Gastroesophageal sphincter (tissue), 4 donors: Measurements from ENCODE around the gene PRKG1. TPM values are rescaled to one million over a fixed set of nuclear protein-coding genes. Genes with fewer than 3 reads are reported as not detected.

Experiments used
- ATAC-seq: fragments of 150-250 bp; one replicate; pipeline ENCODE4 v1.9.1; 2016; ENCODE audit warnings: mild to moderate bottlenecking, moderate library complexity
- H3K27ac ChIP-seq, 4 donors: fragments of 200-600 bp; sonication (generic) in 3 of 4; 1 replicate in 3 of 4; 2 replicates in 1 of 4; pipeline ENCODE4 v1.5.1; 2016 to 2019
- H3K27me3 ChIP-seq: fragments of 200-600 bp; sonication (generic); one replicate; pipeline ENCODE4 v1.5.1; 2019
- H3K36me3 ChIP-seq, 2 donors: fragments of 200-600 bp; sonication (generic); one replicate each; pipeline ENCODE4 v1.5.1; 2019; ENCODE audit warnings: control low read depth in 1 of 2
- H3K4me1 ChIP-seq, 3 donors: fragments of 200-600 bp; sonication (generic); 1 replicate in 2 of 3; 2 replicates in 1 of 3; pipeline ENCODE4 v1.5.1; 2016 to 2019; ENCODE audit warnings: control low read depth in 2 of 3
- H3K4me3 ChIP-seq, 2 donors: fragments of 200-600 bp; sonication (generic); one replicate each; pipeline ENCODE4 v1.5.1; 2019; ENCODE audit warnings: mild to moderate bottlenecking in 1 of 2, moderate library complexity in 1 of 2
- H3K9me3 ChIP-seq, 3 donors: fragments of 200-600 bp; sonication (generic); one replicate each; pipeline ENCODE4 v1.5.1; 2017 to 2019; ENCODE audit warnings: control low read depth in 2 of 3
- EP300 ChIP-seq: sonication (generic); formaldehyde crosslinking; IDR thresholded peaks from one replicate; pipeline ENCODE4 v1.6.1; 2017; ENCODE audit warnings: antibody characterized with exemption, mild to moderate bottlenecking
- POLR2A ChIP-seq, 2 donors: fragments of 450-650 bp; IDR thresholded peaks; one replicate each; pipeline ENCODE4 v1.6.1; 2017; ENCODE audit warnings: antibody characterized with exemption in 2 of 2, mild to moderate bottlenecking in 2 of 2, moderate library complexity in 1 of 2
- POLR2AphosphoS5 ChIP-seq: sonication (generic); formaldehyde crosslinking; IDR thresholded peaks from one replicate; pipeline ENCODE4 v1.6.1; 2017; ENCODE audit warnings: antibody characterized with exemption
- WGBS, 2 donors: methylation state at CpG; one replicate each; pipeline ENCODE4 v1.1.5; 2018; ENCODE audit warnings: low coverage in 1 of 2; 5-methylcytosine and 5-hydroxymethylcytosine counted together
- total RNA-seq, 4 donors: library from RNA; depleted of rRNA; stranded (reverse); fragments of >200 nt; gene quantifications; one replicate each; pipeline ENCODE4 v1.1.0, GENCODE V29; 2016
- TF ChIP-seq, protein P1 (sequence below), 4 experiments: fragments of 200-600 bp in 2 of 4; fragments of 450-650 bp in 2 of 4; sonication (generic) in 1 of 4; IDR thresholded peaks; one replicate each; pipeline ENCODE4 v1.5.1; 2017 to 2019; ENCODE audit warnings: antibody characterized with exemption in 4 of 4, mild to moderate bottlenecking in 2 of 4, moderate library complexity in 2 of 4

Gene PRKG1
- total RNA-seq, 4 donors from 2014 or later: 27.5 to 73.2 (median 39.2) TPM

DNA sequence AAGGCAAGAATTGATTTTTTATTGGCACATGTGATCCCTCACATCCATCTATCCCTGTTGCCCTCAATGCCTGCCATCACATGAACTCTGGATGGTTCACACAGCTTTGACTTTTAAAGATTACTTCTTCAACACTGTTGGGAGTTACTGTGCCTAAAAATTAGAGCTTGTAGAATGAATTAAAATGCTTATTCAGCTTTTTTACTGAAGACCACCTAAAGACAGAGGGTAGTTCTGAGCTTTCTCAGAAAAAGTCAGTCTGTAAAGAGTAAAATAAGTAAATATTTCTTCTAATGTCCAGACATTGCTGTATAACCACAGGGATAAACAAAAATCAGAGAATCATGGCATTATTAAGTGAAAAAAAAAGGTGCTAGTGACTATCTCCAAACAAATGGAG lies 718.4 kb downstream of the PRKG1 start:
- no peak overlapping the region for H3K4me3 ChIP-seq
- peaks cover 0 to 13% (median 0%) of the 10 kb centered on the region in 3 donors for H3K9me3 ChIP-seq
- no peak overlapping the region for H3K27ac ChIP-seq
- H3K4me1 ChIP-seq: peaks cover 0 to 16% (median 0%) of the 10 kb centered on the region in 3 donors
- no peaks in the 10 kb centered on the region for H3K36me3 ChIP-seq
- ATAC-seq: no peak
- H3K27me3 ChIP-seq: no peaks in the 10 kb centered on the region
- TF ChIP-seq, protein P1, sequence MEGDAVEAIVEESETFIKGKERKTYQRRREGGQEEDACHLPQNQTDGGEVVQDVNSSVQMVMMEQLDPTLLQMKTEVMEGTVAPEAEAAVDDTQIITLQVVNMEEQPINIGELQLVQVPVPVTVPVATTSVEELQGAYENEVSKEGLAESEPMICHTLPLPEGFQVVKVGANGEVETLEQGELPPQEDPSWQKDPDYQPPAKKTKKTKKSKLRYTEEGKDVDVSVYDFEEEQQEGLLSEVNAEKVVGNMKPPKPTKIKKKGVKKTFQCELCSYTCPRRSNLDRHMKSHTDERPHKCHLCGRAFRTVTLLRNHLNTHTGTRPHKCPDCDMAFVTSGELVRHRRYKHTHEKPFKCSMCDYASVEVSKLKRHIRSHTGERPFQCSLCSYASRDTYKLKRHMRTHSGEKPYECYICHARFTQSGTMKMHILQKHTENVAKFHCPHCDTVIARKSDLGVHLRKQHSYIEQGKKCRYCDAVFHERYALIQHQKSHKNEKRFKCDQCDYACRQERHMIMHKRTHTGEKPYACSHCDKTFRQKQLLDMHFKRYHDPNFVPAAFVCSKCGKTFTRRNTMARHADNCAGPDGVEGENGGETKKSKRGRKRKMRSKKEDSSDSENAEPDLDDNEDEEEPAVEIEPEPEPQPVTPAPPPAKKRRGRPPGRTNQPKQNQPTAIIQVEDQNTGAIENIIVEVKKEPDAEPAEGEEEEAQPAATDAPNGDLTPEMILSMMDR (IDR thresholded peaks at IDR 0.05): no peak
- TF ChIP-seq POLR2A (IDR thresholded peaks at IDR 0.05) (no peak), EP300 (no peak), POLR2AphosphoS5 (no peak)

DNA sequence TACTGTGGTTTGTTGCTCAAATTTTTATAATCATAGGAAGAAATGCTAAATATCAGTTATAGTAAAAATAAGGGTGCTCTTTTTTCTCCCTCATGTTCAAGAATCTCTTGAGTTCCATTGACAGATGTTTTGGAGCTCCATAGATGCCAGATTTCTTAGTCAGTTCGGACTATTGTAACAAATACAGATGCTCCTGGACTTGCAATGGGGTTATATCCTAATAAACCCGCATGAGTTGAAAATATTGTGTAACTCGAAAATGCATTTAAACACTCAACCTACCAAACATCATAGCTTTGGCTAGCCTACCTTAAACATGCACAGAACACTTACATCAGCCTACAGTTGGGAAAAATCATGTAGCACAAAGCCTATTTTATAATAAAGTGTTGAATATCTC lies 725.8 kb downstream of the PRKG1 start:
- WGBS, 2 donors: 86 to 93% methylated on average over 2 to 3 of the region's 3 CpGs
- no peak for TF ChIP-seq EP300
- no peak for TF ChIP-seq POLR2A (IDR thresholded peaks at IDR 0.05)
- TF ChIP-seq POLR2AphosphoS5: no peak
- TF ChIP-seq, protein P1 (IDR thresholded peaks at IDR 0.05): no peak
- Histone ChIP-seq H3K4me1 (peaks cover 0 to 5% (median 0%) of the 10 kb centered on the region in 3 donors), H3K36me3 (no peaks in the 10 kb centered on the region), H3K27ac (no peak overlapping the region), H3K9me3 (no peaks in the 10 kb centered on the region), H3K27me3 (no peaks in the 10 kb centered on the region), H3K4me3 (no peak overlapping the region)
- ATAC-seq: no peak

DNA sequence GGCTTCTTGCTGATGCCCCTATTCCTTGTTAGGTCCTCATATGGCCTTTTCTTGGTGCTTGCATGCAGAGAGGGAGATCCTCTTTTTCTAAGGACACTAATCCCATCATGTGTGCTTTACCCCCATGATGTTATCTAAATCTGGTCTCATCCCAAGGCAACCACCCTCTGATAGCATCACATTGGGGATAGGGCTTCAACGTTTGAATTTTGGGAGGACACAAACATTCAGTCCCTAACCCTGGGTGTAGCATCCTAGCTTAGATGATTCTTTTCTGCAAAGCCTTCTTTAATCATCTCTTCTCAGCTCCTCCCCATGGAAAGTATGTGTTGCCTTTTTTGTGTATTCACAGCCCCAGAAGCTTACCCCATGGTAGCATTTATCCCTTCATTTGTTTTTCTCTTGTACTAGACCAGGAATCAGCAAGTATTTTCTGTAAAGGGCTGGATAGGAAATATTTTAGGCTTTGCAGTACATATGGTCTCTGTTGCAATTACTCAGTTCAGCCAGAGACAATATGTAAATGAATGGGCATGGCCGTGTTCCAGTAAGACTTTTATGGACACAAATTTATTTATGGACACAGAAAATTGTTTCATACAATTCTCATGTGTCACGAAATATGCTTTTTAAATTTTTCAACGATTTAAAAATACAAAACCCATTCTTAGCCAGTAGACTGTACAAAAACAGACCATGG lies 726.6 kb downstream of the PRKG1 start:
- Histone ChIP-seq H3K4me3 (no peak overlapping the region), H3K9me3 (no peaks in the 10 kb centered on the region), H3K36me3 (no peaks in the 10 kb centered on the region), H3K27ac (no peak overlapping the region), H3K4me1 (peaks cover 0 to 5% (median 0%) of the 10 kb centered on the region in 3 donors), H3K27me3 (no peaks in the 10 kb centered on the region)
- TF ChIP-seq POLR2A (IDR thresholded peaks at IDR 0.05): no peak
- TF ChIP-seq EP300: no peak
- TF ChIP-seq, protein P1 (IDR thresholded peaks at IDR 0.05): no peak
- TF ChIP-seq POLR2AphosphoS5: no peak
- 81 to 94% methylated on average over 3 to 4 of the region's 4 CpGs for WGBS, 2 donors
- ATAC-seq: no peak

DNA sequence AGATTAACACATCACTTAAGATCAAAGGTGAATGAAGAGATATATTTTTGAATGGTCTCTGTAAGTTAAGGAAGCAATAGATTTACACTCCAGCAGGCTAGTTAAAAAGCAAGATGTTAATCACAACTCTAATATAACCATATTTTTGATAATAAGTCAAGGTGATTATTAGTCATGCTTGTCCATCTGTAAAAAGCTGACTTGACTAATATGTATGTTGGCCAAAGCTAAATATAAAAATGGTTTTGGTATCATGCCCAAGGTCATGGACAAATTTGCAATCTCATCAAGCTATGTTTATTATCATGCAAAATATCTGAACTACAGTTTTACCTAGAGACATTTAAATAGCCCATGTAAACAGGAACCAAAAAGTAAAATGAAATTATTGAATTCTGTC lies 727.7 kb downstream of the PRKG1 start:
- Histone ChIP-seq H3K4me1 (peaks cover 0 to 5% (median 0%) of the 10 kb centered on the region in 3 donors), H3K4me3 (no peak overlapping the region), H3K27me3 (no peaks in the 10 kb centered on the region), H3K9me3 (no peaks in the 10 kb centered on the region), H3K36me3 (no peaks in the 10 kb centered on the region), H3K27ac (no peak overlapping the region)
- no peak for ATAC-seq
- TF ChIP-seq, protein P1 (IDR thresholded peaks at IDR 0.05): no peak
- TF ChIP-seq POLR2AphosphoS5: no peak

DNA sequence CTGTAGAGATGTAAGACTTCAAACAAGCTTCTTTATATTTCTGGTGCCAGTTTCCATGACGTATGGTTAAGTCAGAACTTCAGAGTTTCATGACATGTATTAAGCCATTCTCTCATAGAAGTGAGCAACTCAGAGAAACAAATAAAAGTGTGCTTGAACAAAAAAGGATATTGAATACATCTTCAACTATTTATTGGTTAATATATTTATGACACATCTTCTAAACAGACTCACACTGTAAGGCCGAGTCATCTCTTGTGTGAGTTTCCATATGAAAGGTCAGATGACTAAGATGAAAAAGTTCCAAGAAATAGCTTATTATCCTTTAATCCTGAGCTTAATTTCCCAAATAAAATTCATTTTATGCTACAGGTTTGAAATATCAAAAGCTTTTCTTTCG lies 730.6 kb downstream of the PRKG1 start:
- H3K4me3 ChIP-seq: no peak overlapping the region
- WGBS, 2 donors: 38 to 58% methylated on average over 3 of the region's 3 CpGs
- no peak overlapping the region for H3K27ac ChIP-seq
- no peak for TF ChIP-seq EP300
- TF ChIP-seq POLR2A (IDR thresholded peaks at IDR 0.05): no peak
- TF ChIP-seq, protein P1 (IDR thresholded peaks at IDR 0.05): no peak
- ATAC-seq: no peak
- no peaks in the 10 kb centered on the region for H3K27me3 ChIP-seq
- no peaks in the 10 kb centered on the region for H3K36me3 ChIP-seq
- H3K4me1 ChIP-seq: peaks cover 0 to 5% (median 0%) of the 10 kb centered on the region in 3 donors
- H3K9me3 ChIP-seq: no peaks in the 10 kb centered on the region
